NT2/D1 (cell line): ENCODE measurements around the gene TMCO4.

Source experiments
- SUZ12 ChIP-seq: IDR thresholded peaks from 2 replicates; pipeline ENCODE4 v1.6.1; 2011; ENCODE audit not compliant: insufficient read length, insufficient read depth; ENCODE audit errors: extremely low read depth
- ZNF274 ChIP-seq: IDR thresholded peaks from 2 replicates; pipeline ENCODE4 v1.6.1; 2011; ENCODE audit warnings: mild to moderate bottlenecking, low read depth, low read length

DNA sequence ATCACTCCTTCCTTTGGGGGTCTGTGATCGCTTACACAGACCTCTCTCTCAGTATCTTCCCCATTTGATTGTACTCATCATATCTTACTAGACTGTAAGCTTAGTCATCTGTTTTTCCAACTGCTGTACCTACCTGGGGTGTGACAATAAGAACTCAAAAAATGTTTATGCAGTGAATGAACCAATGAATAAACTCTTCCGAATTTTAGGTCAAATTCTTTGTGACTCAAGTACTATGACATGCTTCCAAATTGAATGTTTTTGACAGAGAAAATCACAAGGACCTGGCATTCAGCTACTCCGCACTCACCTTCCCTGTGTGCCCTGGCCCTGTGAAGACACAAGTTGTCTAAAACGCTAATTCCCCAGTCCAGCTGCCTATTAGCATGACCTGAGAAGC lies 42.1 kb downstream of the TMCO4 start:
- no peak for TF ChIP-seq ZNF274
- TF ChIP-seq SUZ12: no peak
